Endothelial cell of umbilical vein (primary cell): Measurements from ENCODE around the gene SLC25A15. TPM values are rescaled to one million over a fixed set of nuclear protein-coding genes. Genes with fewer than 3 reads are reported as not detected.

Source experiments
- microRNA counts: library from miRNA; unstranded; fragments of <30 nt; microRNA quantifications from one replicate; lab custom pipeline; 2016
- microRNA-seq: library from miRNA; unstranded; fragments of <30 nt; microRNA quantifications from one replicate; pipeline ENCODE4 v1.2.0, GENCODE V29; 2021; ENCODE audit warnings: borderline number of aligned reads, borderline replicate concordance
- polyA plus RNA-seq, 4 experiments: library from polyadenylated mRNA; depleted of rRNA in 3 of 4; stranded (reverse) in 3 of 4; unstranded in 1 of 4; fragments of >200 nt; gene quantifications; 2 replicates each; pipeline versions ENCODE4 v1.2.1 to v1.2.3, GENCODE V29; 2011 to 2012; ENCODE audit warnings: missing spikeins in 1 of 4
- small RNA-seq: library from RNA; depleted of rRNA; stranded (forward); fragments of <200 nt; gene quantifications from one replicate; pipeline ENCODE3, GENCODE V24; 2012; ENCODE audit warnings: low replicate concordance, low read depth; ENCODE audit not compliant: insufficient read depth, insufficient read length
- total RNA-seq: library from RNA; stranded (reverse); gene quantifications from 2 replicates; pipeline ENCODE4 v1.2.3, GENCODE V29; 2021

Gene SLC25A15
- total and polyA plus RNA-seq, 2 donors (not counting 3 experiments of a cell fraction or from before 2014, with no cell fraction given): 6.8 to 11.5 TPM

MicroRNAs encoded within 50 kb of the gene (microRNA counts, 767-probe panel; counts per million panel counts)
- 723 counts per million, percentile 96 among the panel's probes with 10 or more counts for microRNA hsa-miR-621 (lab: Ali Mortazavi, UCI)

Small RNA genes lying within 50 kb of the gene (microRNA-seq; reads per million reads assigned to microRNA genes)
- gene MIR621: not detected

Small RNA genes lying within 50 kb of the gene (small RNA-seq; reads per million reads assigned to genes)
- not detected for gene MIR621

Other genes starting within 250 kb of the SLC25A15 start
- 47.6 and 48.5 TPM in 2 replicates for gene FOXO1, start 123.0 kb upstream of the SLC25A15 start, total RNA-seq
- gene FOXO1, start 123.0 kb upstream of the SLC25A15 start, polyA plus RNA-seq: 44.7 and 46.6 TPM in 2 replicates
- gene MRPS31, start 18.4 kb upstream of the SLC25A15 start, total RNA-seq: 17.8 and 19.9 TPM in 2 replicates
- gene MRPS31, start 18.4 kb upstream of the SLC25A15 start, polyA plus RNA-seq: 5.7 and 7.6 TPM in 2 replicates
- gene ELF1, start 229.7 kb downstream of the SLC25A15 start, total RNA-seq: 61.2 and 62.5 TPM in 2 replicates
- 28.6 and 31.8 TPM in 2 replicates for gene ELF1, start 229.7 kb downstream of the SLC25A15 start, polyA plus RNA-seq